ENCODE data around the gene OR1E1. TPM values are rescaled to one million over a fixed set of nuclear protein-coding genes. Genes with fewer than 3 reads are reported as not detected.

The OR1E1 gene
- total RNA-seq: not detected in 2 replicates

GRCh38 chr17:3398310-3398709 lies at the start of gene OR1E1:
TSS of gene OR1E1 (minus strand) at chr17:3398410. CDS start at chr17:3398410, 0 bp downstream.

GRCh38 chr17:3433741-3434140 lies 35.5 kb upstream of the OR1E1 start, which contains the start of gene OR1E2:
TSS of gene OR1E2 (minus strand) at chr17:3433841. CDS start at chr17:3433841, 0 bp downstream.

GRCh38 chr17:3411070-3411469 lies 12.9 kb upstream of the OR1E1 start, which contains the start of gene OR3A3:
TSS of gene OR3A3 (plus strand) at chr17:3411370.

GRCh38 chr17:3385869-3386816 lies 12.1 kb downstream of the OR1E1 start, which contains the start of gene OR3A2:
TSS of gene OR3A2 (minus strand) at chr17:3386308.

Other genes with a start within 250 kb of the OR1E1 start
- not detected in 2 replicates for gene OR1A2, start 200.9 kb downstream of the OR1E1 start, total RNA-seq
- not detected in 2 replicates for gene OR1A1, start 190.7 kb downstream of the OR1E1 start, total RNA-seq
- gene OR3A1, start 100.0 kb downstream of the OR1E1 start, total RNA-seq: under 0.01 and 0.09 TPM in 2 replicates
- gene OR3A2, start 12.1 kb downstream of the OR1E1 start, total RNA-seq: 0.18 and 0.57 TPM in 2 replicates
- gene OR3A3, start 13.0 kb upstream of the OR1E1 start, total RNA-seq: not detected in 2 replicates
- not detected in 2 replicates for gene OR1E2, start 35.4 kb upstream of the OR1E1 start, total RNA-seq
- gene SPATA22, start 73.4 kb upstream of the OR1E1 start, total RNA-seq: 0.09 and 1.8 TPM in 2 replicates
- 3.6 and 7.6 TPM in 2 replicates for gene ASPA, start 77.6 kb upstream of the OR1E1 start, total RNA-seq
- 1.4 and 4.3 TPM in 2 replicates for gene TRPV3, start 159.4 kb upstream of the OR1E1 start, total RNA-seq
- gene TRPV1, start 211.0 kb upstream of the OR1E1 start, total RNA-seq: 1.3 and 2.7 TPM in 2 replicates
- 9.4 and 11.7 TPM in 2 replicates for gene SHPK, start 237.8 kb upstream of the OR1E1 start, total RNA-seq
- gene CTNS, start 238.3 kb upstream of the OR1E1 start, total RNA-seq: 15.2 and 23.0 TPM in 2 replicates

Measured in smooth muscle cell of bladder (primary cell).